ENCODE results near the gene WDFY2. TPM values are rescaled to one million over a fixed set of nuclear protein-coding genes. Genes with fewer than 3 reads are reported as not detected.
A peak's percentile ranks its signal among the peaks of the same experiment; 100 is the strongest.
"Not testable (repeated sequence)": the region's sequence is repeated elsewhere in the genome, so short reads cannot be mapped to it uniquely, and the experiment has no call there.

The WDFY2 gene, protein sequence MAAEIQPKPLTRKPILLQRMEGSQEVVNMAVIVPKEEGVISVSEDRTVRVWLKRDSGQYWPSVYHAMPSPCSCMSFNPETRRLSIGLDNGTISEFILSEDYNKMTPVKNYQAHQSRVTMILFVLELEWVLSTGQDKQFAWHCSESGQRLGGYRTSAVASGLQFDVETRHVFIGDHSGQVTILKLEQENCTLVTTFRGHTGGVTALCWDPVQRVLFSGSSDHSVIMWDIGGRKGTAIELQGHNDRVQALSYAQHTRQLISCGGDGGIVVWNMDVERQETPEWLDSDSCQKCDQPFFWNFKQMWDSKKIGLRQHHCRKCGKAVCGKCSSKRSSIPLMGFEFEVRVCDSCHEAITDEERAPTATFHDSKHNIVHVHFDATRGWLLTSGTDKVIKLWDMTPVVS
- 26.2 TPM for total RNA-seq
- polyA plus RNA-seq: 1 to 10 TPM; 4.0 to 8.2 (median 4.8) TPM

- no peaks in the 10 kb centered on the region for H3K27me3 ChIP-seq (ENCODE audit: control insufficient read depth, insufficient read depth, low read length)
- peaks cover 0 to under 1% (median 0%) of the 10 kb centered on the region in 7 donors for H3K9me3 Mint-ChIP-seq
- no peaks in the 10 kb centered on the region for H3K36me3 ChIP-seq (ENCODE audit: control insufficient read depth, insufficient read depth, low read length)
- peaks cover 1% of the 10 kb centered on the region for H3K36me3 Mint-ChIP-seq
- H3K4me1 Mint-ChIP-seq: peaks cover 13 to 48% (median 31%) of the 10 kb centered on the region in 4 donors
- peak within 1 kb of the TSS; percentile 93 for H3K4me3 ChIP-seq (ENCODE audit: low read depth, low read length)
- no peaks in the 10 kb centered on the region for H3K9me3 ChIP-seq (ENCODE audit: control insufficient read depth in 2 of 2, low read length in 2 of 2)
- H3K4me3 Mint-ChIP-seq: peak within 1 kb of the TSS; percentile 95 to 99 (median 98)
- ATAC-seq (ENCODE audit: low read depth in 2 of 2) (peak; percentile 79 to 81), DNase-seq (peak; percentile 99 to 100 (median 99))
- peak within 1 kb of the TSS; percentile 90 for H3K27ac ChIP-seq (ENCODE audit: insufficient read depth, low read length, poor library complexity, severe bottlenecking)
- peaks cover 17% of the 10 kb centered on the region for H3K4me1 ChIP-seq (ENCODE audit: control insufficient read depth, insufficient read depth, low read length, poor library complexity, severe bottlenecking)
- peaks cover 14% of the 10 kb centered on the region for H3K27me3 Mint-ChIP-seq
- H3K27ac Mint-ChIP-seq: peak within 1 kb of the TSS; percentile 97 to 99 (median 98)
Observed at GRCh38 chr13:51583875-51584730, at the start of gene WDFY2. TSS of gene WDFY2 (plus strand) at chr13:51584462. CDS start at chr13:51584688, 226 bp downstream.

GRCh38 chr13:51538591-51539179 lies 45.6 kb upstream of the WDFY2 start:
- no peak overlapping the region for H3K27ac Mint-ChIP-seq
- no peak overlapping the region for H3K4me3 Mint-ChIP-seq
- H3K27me3 Mint-ChIP-seq: peaks cover 22% of the 10 kb centered on the region
- ATAC-seq (ENCODE audit: low read depth in 2 of 2) (no peak), DNase-seq (no peak)
- Histone ChIP-seq H3K36me3 (ENCODE audit: control insufficient read depth, insufficient read depth, low read length) (no peaks in the 10 kb centered on the region), H3K27ac (ENCODE audit: insufficient read depth, low read length, poor library complexity, severe bottlenecking) (no peak overlapping the region), H3K4me3 (ENCODE audit: low read depth, low read length) (no peak overlapping the region), H3K27me3 (ENCODE audit: control insufficient read depth, insufficient read depth, low read length) (peaks cover 2% of the 10 kb centered on the region), H3K4me1 (ENCODE audit: control insufficient read depth, insufficient read depth, low read length, poor library complexity, severe bottlenecking) (peaks cover 13% of the 10 kb centered on the region), H3K9me3 (ENCODE audit: control insufficient read depth in 2 of 2, low read length in 2 of 2) (no peaks in the 10 kb centered on the region)
- no peaks in the 10 kb centered on the region for H3K36me3 Mint-ChIP-seq
- H3K4me1 Mint-ChIP-seq: peaks cover 10 to 30% (median 14%) of the 10 kb centered on the region in 4 donors
- peaks cover 0 to 4% (median 0%) of the 10 kb centered on the region in 7 donors for H3K9me3 Mint-ChIP-seq

- DNase-seq (no peak), ATAC-seq (ENCODE audit: low read depth in 2 of 2) (no peak)
- Mint-ChIP-seq H3K4me3 (no peak overlapping the region), H3K27me3 (peaks cover 22% of the 10 kb centered on the region), H3K4me1 (peaks cover under 1 to 18% (median 3%) of the 10 kb centered on the region in 4 donors), H3K36me3 (no peaks in the 10 kb centered on the region), H3K9me3 (peaks cover 0 to 4% (median 0%) of the 10 kb centered on the region in 7 donors), H3K27ac (no peak overlapping the region)
- Histone ChIP-seq H3K36me3 (ENCODE audit: control insufficient read depth, insufficient read depth, low read length) (no peaks in the 10 kb centered on the region), H3K9me3 (ENCODE audit: control insufficient read depth in 2 of 2, low read length in 2 of 2) (no peaks in the 10 kb centered on the region), H3K27me3 (ENCODE audit: control insufficient read depth, insufficient read depth, low read length) (peaks cover 2% of the 10 kb centered on the region), H3K4me3 (ENCODE audit: low read depth, low read length) (no peak overlapping the region), H3K4me1 (ENCODE audit: control insufficient read depth, insufficient read depth, low read length, poor library complexity, severe bottlenecking) (peaks cover under 1% of the 10 kb centered on the region), H3K27ac (ENCODE audit: insufficient read depth, low read length, poor library complexity, severe bottlenecking) (no peak overlapping the region)
Observed at GRCh38 chr13:51539887-51540286, 44.4 kb upstream of the WDFY2 start.

- no peak overlapping the region for H3K27ac ChIP-seq (ENCODE audit: insufficient read depth, low read length, poor library complexity, severe bottlenecking)
- Mint-ChIP-seq H3K27ac (peak overlapping the region in 1 of 3 donors; percentile 12), H3K4me3 (no peak overlapping the region), H3K4me1 (peaks cover 0 to 12% (median 0%) of the 10 kb centered on the region in 4 donors), H3K27me3 (peaks cover 22% of the 10 kb centered on the region), H3K36me3 (no peaks in the 10 kb centered on the region), H3K9me3 (peaks cover 0 to 2% (median 0%) of the 10 kb centered on the region in 7 donors)
- H3K27me3 ChIP-seq (ENCODE audit: control insufficient read depth, insufficient read depth, low read length): peaks cover 2% of the 10 kb centered on the region
- no peak for DNase-seq
- no peak overlapping the region for H3K4me3 ChIP-seq (ENCODE audit: low read depth, low read length)
- H3K9me3 ChIP-seq (ENCODE audit: control insufficient read depth in 2 of 2, low read length in 2 of 2): no peaks in the 10 kb centered on the region
- H3K4me1 ChIP-seq (ENCODE audit: control insufficient read depth, insufficient read depth, low read length, poor library complexity, severe bottlenecking): no peaks in the 10 kb centered on the region
- H3K36me3 ChIP-seq (ENCODE audit: control insufficient read depth, insufficient read depth, low read length): no peaks in the 10 kb centered on the region
- ATAC-seq (ENCODE audit: low read depth in 2 of 2): no peak
Observed at GRCh38 chr13:51541037-51541436, 43.2 kb upstream of the WDFY2 start.

DNA sequence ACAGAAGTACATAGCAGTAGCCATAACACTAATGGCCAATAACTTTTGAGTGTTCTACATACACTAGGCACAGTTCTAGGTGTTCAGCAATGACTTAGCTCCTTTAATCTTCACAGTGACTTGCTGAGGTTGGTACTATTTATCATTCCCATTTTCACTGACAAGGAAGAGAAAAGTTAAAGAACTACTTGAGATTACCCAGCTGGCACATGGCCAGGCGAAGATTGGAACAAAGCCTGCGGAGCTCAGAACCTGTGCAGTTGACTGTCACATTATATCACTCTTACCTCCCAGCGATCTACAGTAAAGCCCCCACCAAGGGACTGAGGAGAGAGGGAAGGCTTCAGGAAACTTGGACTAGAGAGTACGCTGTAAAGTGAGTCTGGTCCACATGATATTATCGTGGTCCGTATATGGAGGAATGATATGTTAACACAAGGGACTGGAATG lies 42.4 kb upstream of the WDFY2 start:
- peaks cover 2% of the 10 kb centered on the region for H3K27me3 ChIP-seq (ENCODE audit: control insufficient read depth, insufficient read depth, low read length)
- Mint-ChIP-seq H3K27ac (no peak overlapping the region), H3K4me1 (peaks cover 0 to 5% (median 0%) of the 10 kb centered on the region in 4 donors), H3K27me3 (peaks cover 26% of the 10 kb centered on the region), H3K4me3 (no peak overlapping the region), H3K9me3 (no peaks in the 10 kb centered on the region), H3K36me3 (no peaks in the 10 kb centered on the region)
- H3K27ac ChIP-seq (ENCODE audit: insufficient read depth, low read length, poor library complexity, severe bottlenecking): no peak overlapping the region
- no peaks in the 10 kb centered on the region for H3K9me3 ChIP-seq (ENCODE audit: control insufficient read depth in 2 of 2, low read length in 2 of 2)
- H3K4me3 ChIP-seq (ENCODE audit: low read depth, low read length): no peak overlapping the region
- no peaks in the 10 kb centered on the region for H3K36me3 ChIP-seq (ENCODE audit: control insufficient read depth, insufficient read depth, low read length)
- DNase-seq (no peak), ATAC-seq (ENCODE audit: low read depth in 2 of 2) (no peak)
- no peaks in the 10 kb centered on the region for H3K4me1 ChIP-seq (ENCODE audit: control insufficient read depth, insufficient read depth, low read length, poor library complexity, severe bottlenecking)

DNA sequence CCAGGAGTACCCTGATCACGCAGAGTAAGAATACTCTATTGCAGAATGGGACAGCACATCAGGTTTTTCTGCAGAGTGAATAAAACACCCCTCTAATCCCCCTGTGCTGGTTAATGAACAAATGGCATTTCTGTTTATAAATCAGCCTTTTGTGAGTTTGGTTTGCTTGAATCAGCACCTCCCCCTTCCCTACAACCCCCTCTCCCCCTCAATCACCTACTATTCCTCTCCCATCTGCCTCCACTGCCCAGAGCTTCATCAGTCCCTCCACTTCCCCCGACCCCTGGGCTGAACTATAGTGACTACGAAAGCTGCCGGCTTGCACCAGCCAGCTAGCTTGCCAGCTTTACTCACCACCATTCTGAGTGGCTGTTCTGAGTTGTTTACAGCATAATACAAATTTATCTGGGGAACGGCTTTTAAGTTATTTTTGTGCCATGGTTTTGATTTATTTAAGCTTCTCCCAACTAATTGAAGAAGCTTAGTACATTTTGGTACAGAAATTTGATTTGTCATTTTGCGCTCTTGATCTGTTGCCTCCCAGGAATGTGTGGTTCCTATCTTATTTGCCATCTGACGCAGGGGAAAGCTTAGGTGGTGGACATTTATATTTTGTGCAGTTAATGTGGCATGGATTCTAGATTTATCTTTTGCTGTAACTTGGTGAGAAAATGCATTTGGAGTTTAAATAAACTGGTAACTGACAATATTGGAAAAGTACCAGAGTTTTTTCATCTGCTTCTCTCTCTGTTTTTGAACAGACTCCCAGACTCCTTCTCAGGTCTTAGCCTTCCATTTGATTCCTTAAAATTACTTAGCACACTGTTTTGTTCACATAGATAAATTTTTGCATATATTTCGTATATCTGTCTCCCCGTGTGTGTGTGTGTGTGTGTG lies 41.7 kb upstream of the WDFY2 start:
- H3K36me3 Mint-ChIP-seq: no peaks in the 10 kb centered on the region
- no peaks in the 10 kb centered on the region for H3K9me3 Mint-ChIP-seq
- Histone ChIP-seq H3K27ac (ENCODE audit: insufficient read depth, low read length, poor library complexity, severe bottlenecking) (no peak overlapping the region), H3K27me3 (ENCODE audit: control insufficient read depth, insufficient read depth, low read length) (peaks cover 2% of the 10 kb centered on the region), H3K4me1 (ENCODE audit: control insufficient read depth, insufficient read depth, low read length, poor library complexity, severe bottlenecking) (no peaks in the 10 kb centered on the region), H3K9me3 (ENCODE audit: control insufficient read depth in 2 of 2, low read length in 2 of 2) (no peaks in the 10 kb centered on the region), H3K4me3 (ENCODE audit: low read depth, low read length) (no peak overlapping the region), H3K36me3 (ENCODE audit: control insufficient read depth, insufficient read depth, low read length) (no peaks in the 10 kb centered on the region)
- no peak for ATAC-seq (ENCODE audit: low read depth in 2 of 2)
- H3K4me1 Mint-ChIP-seq: peaks cover 0 to 5% (median 0%) of the 10 kb centered on the region in 4 donors
- H3K27me3 Mint-ChIP-seq: peaks cover 26% of the 10 kb centered on the region
- DNase-seq: no peak
- H3K4me3 Mint-ChIP-seq: no peak overlapping the region
- no peak overlapping the region for H3K27ac Mint-ChIP-seq

DNA sequence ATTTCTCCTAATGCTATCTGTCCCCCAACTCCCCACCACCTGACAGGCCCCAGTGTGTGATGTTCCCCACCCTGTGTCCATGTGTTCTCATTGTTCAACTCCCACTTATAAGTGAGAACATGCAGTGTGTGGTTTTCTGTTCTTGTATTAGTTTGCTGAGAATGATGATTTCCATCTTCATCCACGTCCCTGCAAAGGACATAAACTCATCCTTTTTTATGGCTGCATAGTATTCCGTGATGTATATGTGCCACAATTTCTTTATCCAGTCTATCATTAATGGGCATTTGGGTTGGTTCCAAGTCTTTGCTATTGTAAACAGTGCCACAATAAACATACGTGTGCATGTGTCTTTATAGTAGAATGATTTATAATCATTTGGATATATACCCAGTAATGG lies 38.8 kb upstream of the WDFY2 start:
- not testable (repeated sequence) for H3K4me1 ChIP-seq (ENCODE audit: control insufficient read depth, insufficient read depth, low read length, poor library complexity, severe bottlenecking); ATAC-seq (ENCODE audit: low read depth in 2 of 2); H3K4me3 ChIP-seq (ENCODE audit: low read depth, low read length); H3K9me3 Mint-ChIP-seq; DNase-seq; H3K27me3 ChIP-seq (ENCODE audit: control insufficient read depth, insufficient read depth, low read length); H3K4me1 Mint-ChIP-seq; H3K9me3 ChIP-seq (ENCODE audit: control insufficient read depth in 2 of 2, low read length in 2 of 2); H3K27ac Mint-ChIP-seq; H3K36me3 ChIP-seq (ENCODE audit: control insufficient read depth, insufficient read depth, low read length); H3K27ac ChIP-seq (ENCODE audit: insufficient read depth, low read length, poor library complexity, severe bottlenecking); H3K36me3 Mint-ChIP-seq; H3K4me3 Mint-ChIP-seq
- peaks cover 19% of the 10 kb centered on the region for H3K27me3 Mint-ChIP-seq
